IMR-90 (cell line): ENCODE measurements around the gene YWHAG.

Experiments used
- BHLHE40 ChIP-seq: fragments of 150-350 bp; IDR thresholded peaks from 2 replicates; pipeline ENCODE4 v1.6.1; 2016; ENCODE audit warnings: mild to moderate bottlenecking, low read depth, low read length
- CEBPB ChIP-seq: IDR thresholded peaks from 2 replicates; pipeline ENCODE4 v1.6.1; 2012; ENCODE audit warnings: low read depth, low read length, improper control_type of control experiment
- CHD1 ChIP-seq: IDR thresholded peaks from 2 replicates; pipeline ENCODE4 v1.6.1; 2012; ENCODE audit warnings: low read depth, low read length, improper control_type of control experiment
- CTCF ChIP-seq: conservative IDR thresholded peaks from 2 replicates; pipeline ENCODE4 v1.5.1; 2012; ENCODE audit warnings: mild to moderate bottlenecking, low read depth, low read length, improper control_type of control experiment
- MAZ ChIP-seq: IDR thresholded peaks from 2 replicates; pipeline ENCODE4 v1.6.1; 2012; ENCODE audit warnings: low read depth, mild to moderate bottlenecking, low read length, improper control_type of control experiment, moderate library complexity, borderline replicate concordance
- MXI1 ChIP-seq: IDR thresholded peaks from 2 replicates; pipeline ENCODE4 v1.6.1; 2012; ENCODE audit warnings: low read depth, mild to moderate bottlenecking, low read length, moderate library complexity, borderline replicate concordance
- POLR2A ChIP-seq: IDR thresholded peaks from 2 replicates; pipeline ENCODE4 v1.6.1; 2012; ENCODE audit warnings: mild to moderate bottlenecking, low read depth, low read length
- RAD21 ChIP-seq: IDR thresholded peaks from 2 replicates; pipeline ENCODE4 v1.6.1; 2012; ENCODE audit warnings: low read length, improper control_type of control experiment
- RFX5 ChIP-seq: IDR thresholded peaks from 2 replicates; pipeline ENCODE4 v1.8.0; 2012; ENCODE audit warnings: low read depth, mild to moderate bottlenecking, low read length, moderate library complexity

GRCh38 chr7:76403780-76404494, 45.1 kb upstream of the YWHAG start:
- TF ChIP-seq POLR2A (no peak), CTCF (no peak), MXI1 (no peak), CHD1 (no peak), RFX5 (no peak), RAD21 (no peak), CEBPB (no peak), BHLHE40 (no peak), MAZ (no peak)
